HEK293 (cell line): ENCODE measurements around the gene RNU1-3.

Experiments
- ZBTB44 ChIP-seq: fragments of 450-650 bp; IDR thresholded peaks from 2 replicates; pipeline ENCODE4 v1.5.1; 2018; ENCODE audit warnings: missing biosample characterization, mild to moderate bottlenecking, missing genetic modification characterization
- ZNF112 ChIP-seq: fragments of 450-650 bp; formaldehyde crosslinking; IDR thresholded peaks from 2 replicates; pipeline ENCODE4 v1.5.0; 2017; ENCODE audit warnings: missing biosample characterization, missing genetic modification characterization
- ZNF580 ChIP-seq: fragments of 450-650 bp; formaldehyde crosslinking; IDR thresholded peaks from 2 replicates; pipeline ENCODE4 v1.5.1; 2016; ENCODE audit warnings: missing biosample characterization, missing genetic modification characterization
- TF ChIP-seq, protein P1 (sequence below): fragments of 450-650 bp; formaldehyde crosslinking; IDR thresholded peaks from 2 replicates; pipeline ENCODE4 v1.5.1; 2016; ENCODE audit warnings: missing biosample characterization, missing genetic modification characterization
- TF ChIP-seq, protein P2 (sequence below): fragments of 450-650 bp; formaldehyde crosslinking; IDR thresholded peaks from 2 replicates; pipeline ENCODE4 v1.5.1; 2017; ENCODE audit warnings: missing biosample characterization, mild to moderate bottlenecking, missing genetic modification characterization, moderate library complexity

GRCh38 chr1:16631248-16632043 is 35.3 kb downstream of the RNU1-3 start:
- TF ChIP-seq ZBTB44 (tag by site-specific recombination) (no peak), ZNF112 (tag by site-specific recombination) (no peak), ZNF580 (no peak)
- TF ChIP-seq, protein P1, sequence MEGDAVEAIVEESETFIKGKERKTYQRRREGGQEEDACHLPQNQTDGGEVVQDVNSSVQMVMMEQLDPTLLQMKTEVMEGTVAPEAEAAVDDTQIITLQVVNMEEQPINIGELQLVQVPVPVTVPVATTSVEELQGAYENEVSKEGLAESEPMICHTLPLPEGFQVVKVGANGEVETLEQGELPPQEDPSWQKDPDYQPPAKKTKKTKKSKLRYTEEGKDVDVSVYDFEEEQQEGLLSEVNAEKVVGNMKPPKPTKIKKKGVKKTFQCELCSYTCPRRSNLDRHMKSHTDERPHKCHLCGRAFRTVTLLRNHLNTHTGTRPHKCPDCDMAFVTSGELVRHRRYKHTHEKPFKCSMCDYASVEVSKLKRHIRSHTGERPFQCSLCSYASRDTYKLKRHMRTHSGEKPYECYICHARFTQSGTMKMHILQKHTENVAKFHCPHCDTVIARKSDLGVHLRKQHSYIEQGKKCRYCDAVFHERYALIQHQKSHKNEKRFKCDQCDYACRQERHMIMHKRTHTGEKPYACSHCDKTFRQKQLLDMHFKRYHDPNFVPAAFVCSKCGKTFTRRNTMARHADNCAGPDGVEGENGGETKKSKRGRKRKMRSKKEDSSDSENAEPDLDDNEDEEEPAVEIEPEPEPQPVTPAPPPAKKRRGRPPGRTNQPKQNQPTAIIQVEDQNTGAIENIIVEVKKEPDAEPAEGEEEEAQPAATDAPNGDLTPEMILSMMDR (tag by site-specific recombination), result no peak
- TF ChIP-seq, protein P2, sequence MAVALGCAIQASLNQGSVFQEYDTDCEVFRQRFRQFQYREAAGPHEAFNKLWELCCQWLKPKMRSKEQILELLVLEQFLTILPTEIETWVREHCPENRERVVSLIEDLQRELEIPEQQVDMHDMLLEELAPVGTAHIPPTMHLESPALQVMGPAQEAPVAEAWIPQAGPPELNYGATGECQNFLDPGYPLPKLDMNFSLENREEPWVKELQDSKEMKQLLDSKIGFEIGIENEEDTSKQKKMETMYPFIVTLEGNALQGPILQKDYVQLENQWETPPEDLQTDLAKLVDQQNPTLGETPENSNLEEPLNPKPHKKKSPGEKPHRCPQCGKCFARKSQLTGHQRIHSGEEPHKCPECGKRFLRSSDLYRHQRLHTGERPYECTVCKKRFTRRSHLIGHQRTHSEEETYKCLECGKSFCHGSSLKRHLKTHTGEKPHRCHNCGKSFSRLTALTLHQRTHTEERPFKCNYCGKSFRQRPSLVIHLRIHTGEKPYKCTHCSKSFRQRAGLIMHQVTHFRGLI, result no peak
